ENCODE data around the gene HLCS. TPM values are rescaled to one million over a fixed set of nuclear protein-coding genes. Genes with fewer than 3 reads are reported as not detected.

HLCS gene
- total RNA-seq, 1 donor from 2014 or later, result 18.8 TPM

- Histone ChIP-seq H3K4me3 (ENCODE audit: low read length in 3 of 3) (no peak overlapping the region), H3K9me3 (ENCODE audit: control insufficient read depth in 3 of 3, low read length in 3 of 3) (no peaks in the 10 kb centered on the region), H3K27me3 (ENCODE audit: control insufficient read depth in 3 of 3, insufficient read depth in 3 of 3, low read length in 3 of 3) (no peaks in the 10 kb centered on the region)
These were observed 160.4 kb downstream of the HLCS start for GRCh38 chr21:36806103-36806502.

GRCh38 chr21:36804874-36805611 lies 161.4 kb downstream of the HLCS start:
- H3K4me1 ChIP-seq (ENCODE audit: control insufficient read depth in 3 of 3, insufficient read depth in 3 of 3, low read length in 3 of 3), result no peaks in the 10 kb centered on the region
- H3K27me3 ChIP-seq (ENCODE audit: control insufficient read depth in 3 of 3, insufficient read depth in 3 of 3, low read length in 3 of 3), result no peaks in the 10 kb centered on the region
- H3K9ac ChIP-seq (ENCODE audit: low read depth in 1 of 3, low read length in 3 of 3), result no peak overlapping the region
- no peaks in the 10 kb centered on the region for H3K36me3 ChIP-seq (ENCODE audit: control insufficient read depth in 3 of 3, insufficient read depth in 3 of 3, low read length in 3 of 3)
- H3K4me3 ChIP-seq (ENCODE audit: low read length in 3 of 3), result no peak overlapping the region
- no peaks in the 10 kb centered on the region for H3K9me3 ChIP-seq (ENCODE audit: control insufficient read depth in 3 of 3, low read length in 3 of 3)
- H3K27ac ChIP-seq (ENCODE audit: low read depth, low read length), result no peak overlapping the region

More at GRCh38 chr21:36806103-36806502, 160.4 kb downstream of the HLCS start:
- no peaks in the 10 kb centered on the region for H3K4me1 ChIP-seq (ENCODE audit: control insufficient read depth in 3 of 3, insufficient read depth in 3 of 3, low read length in 3 of 3)
- H3K27ac ChIP-seq (ENCODE audit: low read depth, low read length), result no peak overlapping the region
- no peaks in the 10 kb centered on the region for H3K36me3 ChIP-seq (ENCODE audit: control insufficient read depth in 3 of 3, insufficient read depth in 3 of 3, low read length in 3 of 3)
- H3K9ac ChIP-seq (ENCODE audit: low read depth in 1 of 3, low read length in 3 of 3), result no peak overlapping the region

- H3K27me3 ChIP-seq (ENCODE audit: control insufficient read depth in 3 of 3, insufficient read depth in 3 of 3, low read length in 3 of 3), result no peaks in the 10 kb centered on the region
- H3K36me3 ChIP-seq (ENCODE audit: control insufficient read depth in 3 of 3, insufficient read depth in 3 of 3, low read length in 3 of 3), result no peaks in the 10 kb centered on the region
- H3K9me3 ChIP-seq (ENCODE audit: control insufficient read depth in 3 of 3, low read length in 3 of 3), result no peaks in the 10 kb centered on the region
- no peak overlapping the region for H3K9ac ChIP-seq (ENCODE audit: low read depth in 1 of 3, low read length in 3 of 3)
- no peak overlapping the region for H3K27ac ChIP-seq (ENCODE audit: low read depth, low read length)
- H3K4me3 ChIP-seq (ENCODE audit: low read length in 3 of 3), result no peak overlapping the region
- no peaks in the 10 kb centered on the region for H3K4me1 ChIP-seq (ENCODE audit: control insufficient read depth in 3 of 3, insufficient read depth in 3 of 3, low read length in 3 of 3)
These were observed 162.5 kb downstream of the HLCS start for GRCh38 chr21:36803816-36804439.

GRCh38 chr21:36803051-36803645 lies 163.3 kb downstream of the HLCS start:
- Histone ChIP-seq H3K9ac (ENCODE audit: low read depth in 1 of 3, low read length in 3 of 3) (no peak overlapping the region), H3K27me3 (ENCODE audit: control insufficient read depth in 3 of 3, insufficient read depth in 3 of 3, low read length in 3 of 3) (no peaks in the 10 kb centered on the region), H3K27ac (ENCODE audit: low read depth, low read length) (no peak overlapping the region), H3K36me3 (ENCODE audit: control insufficient read depth in 3 of 3, insufficient read depth in 3 of 3, low read length in 3 of 3) (no peaks in the 10 kb centered on the region), H3K9me3 (ENCODE audit: control insufficient read depth in 3 of 3, low read length in 3 of 3) (no peaks in the 10 kb centered on the region), H3K4me3 (ENCODE audit: low read length in 3 of 3) (no peak overlapping the region), H3K4me1 (ENCODE audit: control insufficient read depth in 3 of 3, insufficient read depth in 3 of 3, low read length in 3 of 3) (no peaks in the 10 kb centered on the region)

- Histone ChIP-seq H3K4me1 (ENCODE audit: control insufficient read depth in 3 of 3, insufficient read depth in 3 of 3, low read length in 3 of 3) (no peaks in the 10 kb centered on the region), H3K36me3 (ENCODE audit: control insufficient read depth in 3 of 3, insufficient read depth in 3 of 3, low read length in 3 of 3) (no peaks in the 10 kb centered on the region), H3K9ac (ENCODE audit: low read depth in 1 of 3, low read length in 3 of 3) (no peak overlapping the region), H3K9me3 (ENCODE audit: control insufficient read depth in 3 of 3, low read length in 3 of 3) (no peaks in the 10 kb centered on the region), H3K4me3 (ENCODE audit: low read length in 3 of 3) (no peak overlapping the region), H3K27me3 (ENCODE audit: control insufficient read depth in 3 of 3, insufficient read depth in 3 of 3, low read length in 3 of 3) (no peaks in the 10 kb centered on the region), H3K27ac (ENCODE audit: low read depth, low read length) (no peak overlapping the region)
These were observed 165.7 kb downstream of the HLCS start for GRCh38 chr21:36800734-36801133.

GRCh38 chr21:36799869-36800268 lies 166.6 kb downstream of the HLCS start:
- Histone ChIP-seq H3K27me3 (ENCODE audit: control insufficient read depth in 3 of 3, insufficient read depth in 3 of 3, low read length in 3 of 3) (no peaks in the 10 kb centered on the region), H3K4me1 (ENCODE audit: control insufficient read depth in 3 of 3, insufficient read depth in 3 of 3, low read length in 3 of 3) (no peaks in the 10 kb centered on the region), H3K4me3 (ENCODE audit: low read length in 3 of 3) (no peak overlapping the region), H3K9ac (ENCODE audit: low read depth in 1 of 3, low read length in 3 of 3) (no peak overlapping the region), H3K9me3 (ENCODE audit: control insufficient read depth in 3 of 3, low read length in 3 of 3) (no peaks in the 10 kb centered on the region), H3K36me3 (ENCODE audit: control insufficient read depth in 3 of 3, insufficient read depth in 3 of 3, low read length in 3 of 3) (no peaks in the 10 kb centered on the region), H3K27ac (ENCODE audit: low read depth, low read length) (no peak overlapping the region)

- H3K9me3 ChIP-seq (ENCODE audit: control insufficient read depth in 3 of 3, low read length in 3 of 3), result no peaks in the 10 kb centered on the region
- H3K27ac ChIP-seq (ENCODE audit: low read depth, low read length), result no peak overlapping the region
- H3K36me3 ChIP-seq (ENCODE audit: control insufficient read depth in 3 of 3, insufficient read depth in 3 of 3, low read length in 3 of 3), result no peaks in the 10 kb centered on the region
- H3K4me3 ChIP-seq (ENCODE audit: low read length in 3 of 3), result no peak overlapping the region
- H3K27me3 ChIP-seq (ENCODE audit: control insufficient read depth in 3 of 3, insufficient read depth in 3 of 3, low read length in 3 of 3), result no peaks in the 10 kb centered on the region
- H3K4me1 ChIP-seq (ENCODE audit: control insufficient read depth in 3 of 3, insufficient read depth in 3 of 3, low read length in 3 of 3), result no peaks in the 10 kb centered on the region
- no peak overlapping the region for H3K9ac ChIP-seq (ENCODE audit: low read depth in 1 of 3, low read length in 3 of 3)
These were observed 168.0 kb downstream of the HLCS start for GRCh38 chr21:36798491-36798890.

GRCh38 chr21:36796070-36796469 lies 170.4 kb downstream of the HLCS start:
- Histone ChIP-seq H3K4me1 (ENCODE audit: control insufficient read depth in 3 of 3, insufficient read depth in 3 of 3, low read length in 3 of 3) (peaks cover 0 to 8% (median 5%) of the 10 kb centered on the region in 3 donors), H3K9ac (ENCODE audit: low read depth in 1 of 3, low read length in 3 of 3) (no peak overlapping the region), H3K4me3 (ENCODE audit: low read length in 3 of 3) (no peak overlapping the region), H3K27me3 (ENCODE audit: control insufficient read depth in 3 of 3, insufficient read depth in 3 of 3, low read length in 3 of 3) (no peaks in the 10 kb centered on the region), H3K27ac (ENCODE audit: low read depth, low read length) (no peak overlapping the region), H3K9me3 (ENCODE audit: control insufficient read depth in 3 of 3, low read length in 3 of 3) (no peaks in the 10 kb centered on the region), H3K36me3 (ENCODE audit: control insufficient read depth in 3 of 3, insufficient read depth in 3 of 3, low read length in 3 of 3) (no peaks in the 10 kb centered on the region)

GRCh38 chr21:36792505-36792967 lies 173.9 kb downstream of the HLCS start:
- no peak overlapping the region for H3K9ac ChIP-seq (ENCODE audit: low read depth in 1 of 3, low read length in 3 of 3)
- H3K9me3 ChIP-seq (ENCODE audit: control insufficient read depth in 3 of 3, low read length in 3 of 3), result no peaks in the 10 kb centered on the region
- H3K27me3 ChIP-seq (ENCODE audit: control insufficient read depth in 3 of 3, insufficient read depth in 3 of 3, low read length in 3 of 3), result no peaks in the 10 kb centered on the region
- peaks cover 0 to 8% (median 5%) of the 10 kb centered on the region in 3 donors for H3K4me1 ChIP-seq (ENCODE audit: control insufficient read depth in 3 of 3, insufficient read depth in 3 of 3, low read length in 3 of 3)
- no peak overlapping the region for H3K4me3 ChIP-seq (ENCODE audit: low read length in 3 of 3)
- no peak overlapping the region for H3K27ac ChIP-seq (ENCODE audit: low read depth, low read length)
- H3K36me3 ChIP-seq (ENCODE audit: control insufficient read depth in 3 of 3, insufficient read depth in 3 of 3, low read length in 3 of 3), result peaks cover 0 to 2% (median 0%) of the 10 kb centered on the region in 3 donors

Data from skeletal muscle tissue (tissue), 4 donors.